ENCODE data around the gene RAB33B.
"Not testable (repeated sequence)": the region's sequence is repeated elsewhere in the genome, so short reads cannot be mapped to it uniquely, and the experiment has no call there.

Gene RAB33B

GRCh38 chr4:139451997-139452396, 1.9 kb upstream of the RAB33B start:
- Mint-ChIP-seq H3K4me3 (no peak overlapping the region), H3K9me3 (no peaks in the 10 kb centered on the region), H3K27me3 (no peaks in the 10 kb centered on the region), H3K4me1 (ENCODE audit: low read depth) (peaks cover 43% of the 10 kb centered on the region), H3K36me3 (ENCODE audit: low read depth) (peaks cover 16% of the 10 kb centered on the region), H3K27ac (no peak overlapping the region)
- intact Hi-C loops (cut with micrococcal nuclease): loop anchor here (5.0 to 10.0 kb wide), 3 partner anchors 35 to 150 kb away; partner anchors contain the start of genes NAA15, NDUFC1 and SETD7

DNA sequence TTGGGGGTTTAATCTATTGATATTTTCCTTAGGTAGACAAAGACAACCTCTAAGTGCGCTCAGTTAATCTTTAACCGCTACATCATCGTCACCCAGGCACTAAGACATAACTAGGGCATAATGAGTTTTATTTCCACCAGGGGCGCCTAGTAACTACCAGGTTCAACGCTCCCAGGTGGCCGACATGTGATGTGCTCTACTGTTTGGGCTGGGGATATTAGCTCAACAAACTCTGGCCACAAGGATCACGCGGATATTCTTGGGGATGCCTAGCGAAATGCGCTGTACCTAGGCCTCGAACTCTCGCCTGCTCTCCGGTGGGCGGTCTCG, 915 bp upstream of the RAB33B start:
- Mint-ChIP-seq H3K9me3 (no peaks in the 10 kb centered on the region), H3K36me3 (ENCODE audit: low read depth) (peaks cover 16% of the 10 kb centered on the region), H3K4me1 (ENCODE audit: low read depth) (peaks cover 43% of the 10 kb centered on the region), H3K4me3 (peak overlapping the region; percentile 89), H3K27me3 (no peaks in the 10 kb centered on the region), H3K27ac (peak overlapping the region; percentile 95)
- intact Hi-C loops (cut with micrococcal nuclease): loop anchor here (5.0 to 10.0 kb wide), 3 partner anchors 36 to 151 kb away; partner anchors contain the start of genes NAA15, NDUFC1 and SETD7

GRCh38 chr4:139453371-139454110, 380 bp upstream of the RAB33B start:
- Mint-ChIP-seq H3K4me1 (ENCODE audit: low read depth) (peaks cover 47% of the 10 kb centered on the region), H3K36me3 (ENCODE audit: low read depth) (peaks cover 16% of the 10 kb centered on the region), H3K9me3 (no peaks in the 10 kb centered on the region), H3K27me3 (no peaks in the 10 kb centered on the region), H3K4me3 (peak overlapping the region; percentile 89), H3K27ac (peak overlapping the region; percentile 95)
- intact Hi-C loops (cut with micrococcal nuclease): loop anchor here (5.0 to 10.0 kb wide), 3 partner anchors 36 to 151 kb away; partner anchors contain the start of genes NAA15, NDUFC1 and SETD7

DNA sequence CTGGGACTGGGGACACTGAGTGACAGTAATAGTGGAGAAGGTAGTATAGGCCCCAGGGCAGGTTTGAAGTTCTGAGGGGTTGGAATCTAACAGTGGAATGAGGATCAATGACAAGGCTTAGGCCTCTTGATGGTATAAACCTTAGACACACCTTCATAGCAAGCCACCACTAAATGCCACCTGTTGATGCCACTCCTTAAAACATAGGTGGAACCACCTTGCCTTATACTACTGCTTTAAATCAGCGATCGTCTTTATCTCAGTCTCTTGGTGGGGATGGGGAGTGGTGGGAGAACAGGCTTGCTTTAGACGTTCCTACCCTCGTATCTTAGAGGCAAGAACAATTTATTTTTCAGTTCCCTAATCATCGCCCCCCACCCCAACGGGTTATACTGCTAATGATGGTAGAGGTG, 1.2 kb downstream of the RAB33B start:
- Mint-ChIP-seq H3K4me1 (ENCODE audit: low read depth) (peaks cover 56% of the 10 kb centered on the region), H3K9me3 (no peaks in the 10 kb centered on the region), H3K36me3 (ENCODE audit: low read depth) (peaks cover 16% of the 10 kb centered on the region), H3K27ac (no peak overlapping the region), H3K4me3 (peak overlapping the region; percentile 18), H3K27me3 (no peaks in the 10 kb centered on the region)
- intact Hi-C loops (cut with micrococcal nuclease): loop anchor here (10.0 kb wide), 1 partner anchor 100 kb away; the partner anchor contains the start of gene SETD7

GRCh38 chr4:139457318-139457717, 3.4 kb downstream of the RAB33B start:
- intact Hi-C loops (cut with micrococcal nuclease): loop anchor here (10.0 kb wide), 1 partner anchor 97 kb away; the partner anchor contains the start of gene SETD7
- Mint-ChIP-seq H3K36me3 (ENCODE audit: low read depth) (peaks cover 16% of the 10 kb centered on the region), H3K27me3 (no peaks in the 10 kb centered on the region), H3K4me1 (ENCODE audit: low read depth) (peaks cover 62% of the 10 kb centered on the region), H3K9me3 (no peaks in the 10 kb centered on the region), H3K27ac (no peak overlapping the region), H3K4me3 (no peak overlapping the region)

DNA sequence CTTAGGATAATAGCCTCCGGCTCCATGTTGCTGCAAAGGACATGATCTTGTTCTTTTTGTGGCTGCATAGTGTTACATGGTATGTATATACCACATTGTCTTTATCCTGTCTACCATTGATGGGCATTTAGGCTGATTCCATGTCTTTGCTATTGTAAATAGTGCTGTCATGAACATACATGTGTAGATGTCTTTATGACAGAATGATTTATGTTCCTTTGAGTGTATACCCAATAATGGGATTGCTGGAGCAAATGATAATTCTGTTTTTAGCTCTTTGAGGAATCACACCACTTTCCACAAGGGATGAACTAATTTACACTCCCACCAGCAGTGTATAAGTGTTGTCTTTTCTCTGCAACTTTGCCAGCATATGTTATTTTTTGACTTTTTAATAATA, 4.6 kb downstream of the RAB33B start:
- no peak overlapping the region for H3K27ac Mint-ChIP-seq
- H3K27me3 Mint-ChIP-seq: no peaks in the 10 kb centered on the region
- intact Hi-C loops (cut with micrococcal nuclease): loop anchor here (10.0 kb wide), 1 partner anchor 96 kb away; the partner anchor contains the start of gene SETD7
- peaks cover 11% of the 10 kb centered on the region for H3K36me3 Mint-ChIP-seq (ENCODE audit: low read depth)
- no peaks in the 10 kb centered on the region for H3K9me3 Mint-ChIP-seq
- peaks cover 58% of the 10 kb centered on the region for H3K4me1 Mint-ChIP-seq (ENCODE audit: low read depth)
- no peak overlapping the region for H3K4me3 Mint-ChIP-seq

- Mint-ChIP-seq H3K4me1 (ENCODE audit: low read depth) (peaks cover 62% of the 10 kb centered on the region), H3K27ac (no peak overlapping the region)
Observed at GRCh38 chr4:139458999-139459398, 5.1 kb downstream of the RAB33B start.

DNA sequence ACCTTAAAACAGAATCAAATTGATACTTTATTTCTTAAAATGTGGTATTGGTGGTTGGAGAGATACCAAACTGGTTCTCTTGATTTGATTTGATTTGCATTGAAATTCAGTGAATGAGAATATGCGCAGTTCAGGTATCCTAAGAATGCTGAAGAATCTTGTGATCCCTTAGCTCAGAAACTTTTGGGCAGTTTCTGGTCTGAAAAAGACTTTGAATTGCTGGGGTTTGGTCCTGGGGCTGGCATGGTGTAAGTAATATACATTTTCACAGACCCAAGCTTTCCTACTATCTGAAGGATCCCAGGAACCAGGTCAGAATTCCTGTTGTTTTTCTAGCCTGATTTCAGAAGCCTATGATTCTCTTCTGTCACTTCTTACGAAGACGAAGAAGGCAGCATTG, 6.6 kb downstream of the RAB33B start:
- H3K27ac Mint-ChIP-seq: no peak overlapping the region
- no peaks in the 10 kb centered on the region for H3K9me3 Mint-ChIP-seq
- H3K36me3 Mint-ChIP-seq (ENCODE audit: low read depth): peaks cover 5% of the 10 kb centered on the region
- peaks cover 48% of the 10 kb centered on the region for H3K4me1 Mint-ChIP-seq (ENCODE audit: low read depth)
- H3K4me3 Mint-ChIP-seq: no peak overlapping the region
- H3K27me3 Mint-ChIP-seq: no peaks in the 10 kb centered on the region
- intact Hi-C loops (cut with micrococcal nuclease): no loop called here

More at GRCh38 chr4:139458999-139459398, 5.1 kb downstream of the RAB33B start:
- intact Hi-C loops (cut with micrococcal nuclease): loop anchor here (10.0 kb wide), 1 partner anchor 96 kb away; the partner anchor contains the start of gene SETD7
- Mint-ChIP-seq H3K9me3 (no peaks in the 10 kb centered on the region), H3K27me3 (no peaks in the 10 kb centered on the region), H3K36me3 (ENCODE audit: low read depth) (peaks cover 9% of the 10 kb centered on the region), H3K4me3 (no peak overlapping the region)

- H3K4me1 Mint-ChIP-seq (ENCODE audit: low read depth): peaks cover 42% of the 10 kb centered on the region
Observed at GRCh38 chr4:139461022-139461628, 7.2 kb downstream of the RAB33B start.

GRCh38 chr4:139464512-139464911, 10.6 kb downstream of the RAB33B start:
- Mint-ChIP-seq H3K9me3 (peaks cover 18% of the 10 kb centered on the region), H3K4me1 (ENCODE audit: low read depth) (peaks cover 24% of the 10 kb centered on the region), H3K36me3 (ENCODE audit: low read depth) (peaks cover 21% of the 10 kb centered on the region)
- H3K27ac Mint-ChIP-seq; intact Hi-C loops (cut with micrococcal nuclease); H3K27me3 Mint-ChIP-seq; H3K4me3 Mint-ChIP-seq: not testable (repeated sequence)

More at GRCh38 chr4:139461022-139461628, 7.2 kb downstream of the RAB33B start:
- no peak overlapping the region for H3K27ac Mint-ChIP-seq
- H3K27me3 Mint-ChIP-seq: no peaks in the 10 kb centered on the region
- H3K4me3 Mint-ChIP-seq: no peak overlapping the region
- H3K9me3 Mint-ChIP-seq: no peaks in the 10 kb centered on the region
- peaks cover 5% of the 10 kb centered on the region for H3K36me3 Mint-ChIP-seq (ENCODE audit: low read depth)
- intact Hi-C loops (cut with micrococcal nuclease): no loop called here

GRCh38 chr4:139465922-139466321, 12.0 kb downstream of the RAB33B start:
- Mint-ChIP-seq H3K36me3 (ENCODE audit: low read depth) (peaks cover 21% of the 10 kb centered on the region), H3K4me1 (ENCODE audit: low read depth) (peaks cover 31% of the 10 kb centered on the region), H3K9me3 (peaks cover 18% of the 10 kb centered on the region), H3K27ac (no peak overlapping the region), H3K27me3 (no peaks in the 10 kb centered on the region), H3K4me3 (no peak overlapping the region)
- intact Hi-C loops (cut with micrococcal nuclease): no loop called here

DNA sequence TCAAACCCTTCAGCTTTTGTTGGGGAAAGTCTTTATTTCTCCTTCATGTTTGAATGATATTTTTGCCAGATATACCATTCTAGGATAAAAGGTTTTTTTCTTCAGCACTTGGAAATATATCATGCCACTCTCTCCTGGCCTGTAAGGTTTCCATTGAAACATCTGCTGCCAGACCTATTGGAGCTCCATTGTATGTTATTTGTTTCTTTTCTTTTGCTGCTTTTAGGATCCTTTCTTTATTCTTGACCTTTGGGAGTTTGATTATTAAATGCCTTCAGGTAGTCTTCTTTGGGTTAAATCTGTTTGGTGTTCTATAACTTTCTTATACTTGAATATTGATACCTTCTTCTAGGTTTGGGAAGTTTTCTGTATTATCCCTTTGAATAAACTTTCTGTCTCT, 14.8 kb downstream of the RAB33B start:
- H3K27ac Mint-ChIP-seq; H3K27me3 Mint-ChIP-seq; intact Hi-C loops (cut with micrococcal nuclease); H3K4me3 Mint-ChIP-seq: not testable (repeated sequence)
- peaks cover 29% of the 10 kb centered on the region for H3K4me1 Mint-ChIP-seq (ENCODE audit: low read depth)
- H3K9me3 Mint-ChIP-seq: peaks cover 18% of the 10 kb centered on the region
- peaks cover 33% of the 10 kb centered on the region for H3K36me3 Mint-ChIP-seq (ENCODE audit: low read depth)

- intact Hi-C loops (cut with micrococcal nuclease): no loop called here
- Mint-ChIP-seq H3K36me3 (ENCODE audit: low read depth) (peaks cover 28% of the 10 kb centered on the region), H3K9me3 (peaks cover 18% of the 10 kb centered on the region), H3K27me3 (no peaks in the 10 kb centered on the region), H3K4me1 (ENCODE audit: low read depth) (peaks cover 26% of the 10 kb centered on the region), H3K27ac (no peak overlapping the region), H3K4me3 (no peak overlapping the region)
Observed at GRCh38 chr4:139469216-139469615, 15.3 kb downstream of the RAB33B start.

DNA sequence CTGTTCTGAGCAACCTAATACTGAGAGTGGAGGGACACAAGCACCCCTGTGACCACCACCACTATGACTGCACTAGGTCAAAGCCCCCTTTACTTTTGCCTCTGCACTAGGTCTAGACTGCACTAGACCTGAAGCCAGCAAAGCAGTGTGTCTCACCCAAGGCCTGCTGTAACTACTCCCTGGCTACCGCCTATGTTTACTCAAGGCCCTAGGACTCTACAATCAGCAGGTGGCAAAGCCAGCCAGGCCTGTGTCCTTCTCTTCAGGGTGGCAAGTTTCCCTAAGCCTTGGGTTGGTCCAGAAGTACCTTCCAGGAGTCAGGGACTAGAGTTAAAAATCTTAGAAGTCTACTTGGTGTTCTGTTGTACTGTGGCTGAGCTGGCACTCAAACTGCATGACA, 15.9 kb downstream of the RAB33B start:
- peaks cover 18% of the 10 kb centered on the region for H3K9me3 Mint-ChIP-seq
- no peaks in the 10 kb centered on the region for H3K27me3 Mint-ChIP-seq
- H3K4me3 Mint-ChIP-seq: no peak overlapping the region
- H3K27ac Mint-ChIP-seq: no peak overlapping the region
- H3K36me3 Mint-ChIP-seq (ENCODE audit: low read depth): peaks cover 28% of the 10 kb centered on the region
- peaks cover 26% of the 10 kb centered on the region for H3K4me1 Mint-ChIP-seq (ENCODE audit: low read depth)
- intact Hi-C loops (cut with micrococcal nuclease): no loop called here

Measured in dendritic cell treated with granulocyte-macrophage colony-stimulating factor and Interleukin-4, amounts not matched to agents 40 ng/mL and 50 ng/mL, for 4 days (primary cell).